DND-41 (cell line): ENCODE data around the gene ERGIC3.
"Not testable (repeated sequence)": the region's sequence is repeated elsewhere in the genome, so short reads cannot be mapped to it uniquely, and the experiment has no call there.

Experiments used
- ATAC-seq: fragments of 200-7000 bp; cut with Tn5 transposase; 3 replicates; pipeline ENCODE4 v1.9.1; 2021; ENCODE audit warnings: low read depth; ENCODE audit not compliant: insufficient read depth
- DNase-seq: peaks from one replicate; pipeline ENCODE4 v3.0.0-alpha.2; 2020
- H2AFZ ChIP-seq: 2 replicates; pipeline ENCODE4 v1.6.0; 2012; ENCODE audit warnings: low read depth, low read length
- H3K27ac ChIP-seq: 2 replicates; pipeline ENCODE4 v1.5.1; 2012; ENCODE audit warnings: low read length, inconsistent platforms
- H3K27me3 ChIP-seq: fragments of 200-600 bp; sonication (generic); 2 replicates; pipeline ENCODE4 v1.6.0; 2012; ENCODE audit warnings: low read length, mild to moderate bottlenecking, inconsistent platforms; ENCODE audit not compliant: insufficient read depth, poor library complexity
- H3K36me3 ChIP-seq: 2 replicates; pipeline ENCODE4 v1.5.1; 2012; ENCODE audit warnings: low read length, inconsistent platforms; ENCODE audit not compliant: insufficient read depth
- H3K4me1 ChIP-seq: 2 replicates; pipeline ENCODE4 v1.5.1; 2012; ENCODE audit warnings: mild to moderate bottlenecking, low read length; ENCODE audit not compliant: insufficient read depth
- H3K4me2 ChIP-seq: 2 replicates; pipeline ENCODE4 v1.6.0; 2012; ENCODE audit warnings: mild to moderate bottlenecking, moderate library complexity, low read length, inconsistent platforms; ENCODE audit not compliant: insufficient read depth
- H3K4me3 ChIP-seq, 2 experiments: fragments of 200-600 bp in 1 of 2; shearing (Covaris generic) in 1 of 2; 2 replicates each; pipeline ENCODE4 v1.5.1; 2012 to 2016; ENCODE audit warnings: inconsistent platforms in 2 of 2, low read length in 2 of 2, mild to moderate bottlenecking in 2 of 2, low read depth in 1 of 2, moderate library complexity in 1 of 2
- H3K79me2 ChIP-seq: 2 replicates; pipeline ENCODE4 v1.6.0; 2012; ENCODE audit warnings: low read length, inconsistent platforms; ENCODE audit not compliant: insufficient read depth
- H3K9ac ChIP-seq: 2 replicates; pipeline ENCODE4 v1.6.0; 2012; ENCODE audit warnings: low read depth, mild to moderate bottlenecking, inconsistent platforms, low read length, moderate library complexity
- H3K9me3 ChIP-seq: 2 replicates; pipeline ENCODE4 v1.5.1; 2012; ENCODE audit warnings: low read length, moderate library complexity, mild to moderate bottlenecking, inconsistent platforms; ENCODE audit not compliant: insufficient read depth, severe bottlenecking
- H4K20me1 ChIP-seq: 2 replicates; pipeline ENCODE4 v1.6.0; 2012; ENCODE audit warnings: low read length; ENCODE audit not compliant: insufficient read depth
- EZH2 ChIP-seq: IDR thresholded peaks from 3 replicates; pipeline ENCODE4 v1.6.1; 2012; ENCODE audit warnings: borderline replicate concordance, low read depth, mild to moderate bottlenecking, moderate library complexity, low read length, inconsistent platforms; ENCODE audit not compliant: severe bottlenecking
- TF ChIP-seq, protein P1 (sequence below): IDR thresholded peaks from 2 replicates; pipeline ENCODE4 v1.5.1; 2012; ENCODE audit warnings: borderline replicate concordance, low read length, moderate library complexity, mild to moderate bottlenecking; ENCODE audit not compliant: poor library complexity, severe bottlenecking; ENCODE audit errors: extremely low read depth

The ERGIC3 gene

GRCh38 chr20:35515949-35516645, 25.8 kb upstream of the ERGIC3 start:
- H3K4me2 ChIP-seq = no peak overlapping the region
- H3K27ac ChIP-seq = no peak overlapping the region
- H3K4me3 ChIP-seq = no peak overlapping the region
- TF ChIP-seq EZH2 = no peak
- TF ChIP-seq, protein P1, sequence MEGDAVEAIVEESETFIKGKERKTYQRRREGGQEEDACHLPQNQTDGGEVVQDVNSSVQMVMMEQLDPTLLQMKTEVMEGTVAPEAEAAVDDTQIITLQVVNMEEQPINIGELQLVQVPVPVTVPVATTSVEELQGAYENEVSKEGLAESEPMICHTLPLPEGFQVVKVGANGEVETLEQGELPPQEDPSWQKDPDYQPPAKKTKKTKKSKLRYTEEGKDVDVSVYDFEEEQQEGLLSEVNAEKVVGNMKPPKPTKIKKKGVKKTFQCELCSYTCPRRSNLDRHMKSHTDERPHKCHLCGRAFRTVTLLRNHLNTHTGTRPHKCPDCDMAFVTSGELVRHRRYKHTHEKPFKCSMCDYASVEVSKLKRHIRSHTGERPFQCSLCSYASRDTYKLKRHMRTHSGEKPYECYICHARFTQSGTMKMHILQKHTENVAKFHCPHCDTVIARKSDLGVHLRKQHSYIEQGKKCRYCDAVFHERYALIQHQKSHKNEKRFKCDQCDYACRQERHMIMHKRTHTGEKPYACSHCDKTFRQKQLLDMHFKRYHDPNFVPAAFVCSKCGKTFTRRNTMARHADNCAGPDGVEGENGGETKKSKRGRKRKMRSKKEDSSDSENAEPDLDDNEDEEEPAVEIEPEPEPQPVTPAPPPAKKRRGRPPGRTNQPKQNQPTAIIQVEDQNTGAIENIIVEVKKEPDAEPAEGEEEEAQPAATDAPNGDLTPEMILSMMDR = no peak
- peaks cover 23% of the 10 kb centered on the region for H3K36me3 ChIP-seq
- no peak overlapping the region for H3K9ac ChIP-seq
- no peak overlapping the region for H2AFZ ChIP-seq
- no peaks in the 10 kb centered on the region for H4K20me1 ChIP-seq
- H3K27me3 ChIP-seq = no peaks in the 10 kb centered on the region
- ATAC-seq (no peak), DNase-seq (no peak)
- no peaks in the 10 kb centered on the region for H3K9me3 ChIP-seq
- no peaks in the 10 kb centered on the region for H3K4me1 ChIP-seq
- no peaks in the 10 kb centered on the region for H3K79me2 ChIP-seq

- Histone ChIP-seq H3K9me3 (no peaks in the 10 kb centered on the region), H3K27me3 (no peaks in the 10 kb centered on the region), H3K4me3 (no peak overlapping the region), H3K36me3 (peaks cover 13% of the 10 kb centered on the region), H3K27ac (no peak overlapping the region), H2AFZ (no peak overlapping the region), H3K4me1 (no peaks in the 10 kb centered on the region), H3K9ac (no peak overlapping the region), H3K4me2 (no peak overlapping the region), H4K20me1 (no peaks in the 10 kb centered on the region), H3K79me2 (no peaks in the 10 kb centered on the region)
- ATAC-seq = no peak
- TF ChIP-seq, protein P1 = no peak
- TF ChIP-seq EZH2 = no peak
- no peak for DNase-seq
These were observed 24.8 kb upstream of the ERGIC3 start for GRCh38 chr20:35517125-35517524.

DNA sequence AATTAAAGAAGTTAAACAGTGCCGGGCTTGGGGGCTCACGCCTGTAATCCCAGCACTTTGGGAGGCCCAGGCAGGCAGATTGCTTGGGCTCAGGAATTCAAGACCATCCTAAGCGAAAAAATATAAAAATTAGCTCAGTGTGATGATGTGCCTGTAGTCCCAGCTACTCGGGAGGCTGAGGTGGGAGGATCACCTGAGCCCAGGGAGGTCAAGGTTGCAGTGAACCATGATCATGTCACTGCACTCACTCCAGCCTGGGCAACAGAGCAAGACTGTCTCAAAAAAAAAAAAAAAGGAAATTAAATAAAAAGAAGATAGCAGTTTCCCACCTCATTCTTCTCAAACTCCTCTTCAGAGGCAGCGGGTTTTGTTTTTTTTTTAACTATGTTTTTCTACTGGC, 24.1 kb upstream of the ERGIC3 start:
- H3K9ac ChIP-seq, DNase-seq, H3K27ac ChIP-seq, H3K9me3 ChIP-seq, ATAC-seq, H3K4me2 ChIP-seq, H4K20me1 ChIP-seq, H3K36me3 ChIP-seq, H3K27me3 ChIP-seq, H3K4me1 ChIP-seq, H3K79me2 ChIP-seq, H2AFZ ChIP-seq, H3K4me3 ChIP-seq: not testable (repeated sequence)

DNA sequence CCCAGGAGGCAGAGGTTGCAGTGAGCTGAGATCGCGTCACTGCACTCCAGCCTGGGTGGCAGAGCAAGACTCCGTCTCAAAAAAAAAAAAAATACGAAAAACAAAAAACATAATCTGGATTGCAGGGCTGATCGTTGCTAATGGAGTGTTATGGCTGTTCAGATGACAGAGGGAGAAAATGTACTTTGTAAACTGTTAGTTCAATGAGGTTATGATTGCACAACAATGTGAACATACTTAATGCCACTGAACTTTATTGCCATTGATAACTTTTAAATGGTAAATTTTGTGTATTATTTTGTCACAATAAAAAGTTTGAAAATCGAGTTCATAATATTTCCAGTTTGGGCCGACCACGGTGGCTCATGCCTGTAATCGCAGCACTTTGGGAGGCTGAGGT, 22.9 kb upstream of the ERGIC3 start:
- H3K4me2 ChIP-seq = no peak overlapping the region
- no peak overlapping the region for H2AFZ ChIP-seq
- ATAC-seq (no peak), DNase-seq (no peak)
- H3K36me3 ChIP-seq = peaks cover 3% of the 10 kb centered on the region; the same call in 1 of the 2 replicates
- no peaks in the 10 kb centered on the region for H3K9me3 ChIP-seq
- H3K4me1 ChIP-seq = no peaks in the 10 kb centered on the region
- TF ChIP-seq, protein P1 = no peak
- no peak for TF ChIP-seq EZH2
- no peaks in the 10 kb centered on the region for H4K20me1 ChIP-seq
- no peaks in the 10 kb centered on the region for H3K27me3 ChIP-seq
- H3K79me2 ChIP-seq = no peaks in the 10 kb centered on the region
- no peak overlapping the region for H3K27ac ChIP-seq
- no peak overlapping the region for H3K4me3 ChIP-seq
- H3K9ac ChIP-seq = no peak overlapping the region
